ENCODE data around the gene OR2M3. TPM values are rescaled to one million over a fixed set of nuclear protein-coding genes. Genes with fewer than 3 reads are reported as not detected.

The OR2M3 gene
- total and polyA plus RNA-seq, 9 of the 15 experiments (the other 6 are each of a cell fraction or from before 2014, with no cell fraction given), result not detected

GRCh38 chr1:248155927-248156326 lies 41.1 kb upstream of the OR2M3 start:
- DNase-seq (ENCODE audit: extremely low read depth in 1 of 4, low spot score in 3 of 4) (no peak), FAIRE-seq (no peak), ATAC-seq (no peak)
- H3K4me3 ChIP-seq, result no peak overlapping the region
- 4% methylated on average over 1 of the region's 1 CpG for WGBS (ENCODE audit: insufficient coverage, low coverage, missing lambda C conversion rate)
- no peaks in the 10 kb centered on the region for H3K27me3 ChIP-seq (ENCODE audit: control insufficient read depth in 2 of 2, insufficient read depth in 2 of 2, low read length in 2 of 2)
- H4K20me1 ChIP-seq (replicated peaks; ENCODE audit: control insufficient read depth, insufficient read depth, low read length), result no peaks in the 10 kb centered on the region
- in situ Hi-C loops (cut with MboI) (no loop called here), intact Hi-C loops (cut with micrococcal nuclease) (no loop called here)
- BruUV-seq (replicated peaks), result no TSS peak
- TF ChIP-seq KHSRP (IDR thresholded peaks at IDR 0.05) (no peak), PTBP1 (IDR thresholded peaks at IDR 0.05; ENCODE audit: low read depth, low read length) (no peak), ESRRA (IDR thresholded peaks at IDR 0.05; ENCODE audit: borderline replicate concordance, low read depth) (no peak), ESRRB (CRISPR knock-in tag; IDR thresholded peaks at IDR 0.05; ENCODE audit: borderline replicate concordance) (no peak), ZBTB1 (CRISPR knock-in tag; IDR thresholded peaks at IDR 0.05; ENCODE audit: borderline replicate concordance, low read depth) (no peak), E2F1 (CRISPR knock-in tag; IDR thresholded peaks at IDR 0.05) (no peak), RFX1 (IDR thresholded peaks at IDR 0.05) (peak; percentile 62)
- no peaks in the 10 kb centered on the region for H3K4me1 ChIP-seq (replicated peaks in 1 of 2; ENCODE audit: control insufficient read depth in 2 of 2, insufficient read depth in 2 of 2, low read length in 2 of 2)
- H3K9me1 ChIP-seq (ENCODE audit: control insufficient read depth, insufficient read depth, low read length), result no peaks in the 10 kb centered on the region
- no peak overlapping the region for H3K9ac ChIP-seq (ENCODE audit: insufficient read depth in 1 of 2, low read depth in 2 of 2, low read length in 2 of 2)
- H3K9me3 ChIP-seq (replicated peaks; ENCODE audit: control insufficient read depth, insufficient read depth, low read depth, low read length), result peaks cover 2% of the 10 kb centered on the region; the same call in 1 of the 2 replicates
- POLR2A ChIA-PET, result interaction anchor here (0.6 kb wide), 1 partner anchor 275 kb away, joined by 3 read pairs; no protein-coding TSS in a partner anchor
- H3K36me3 ChIP-seq (ENCODE audit: control insufficient read depth, insufficient read depth, low read length), result no peaks in the 10 kb centered on the region
- no peak overlapping the region for H3K4me2 ChIP-seq (ENCODE audit: insufficient read depth, low read length)
- H3K79me2 ChIP-seq (ENCODE audit: control insufficient read depth, insufficient read depth, low read length), result no peaks in the 10 kb centered on the region
- CTCF ChIA-PET (ENCODE audit: low intra/inter-chr PET ratio), result no interaction called here
- no peak overlapping the region for H3K27ac ChIP-seq (ENCODE audit: extremely low read depth, low read depth, low read length)
- no peak overlapping the region for H2AFZ ChIP-seq (ENCODE audit: low read depth, low read length)
